OCI-LY3 (cell line): ENCODE data around the gene TMEM98.

Experiments
- EZH2phosphoT487 ChIP-seq: fragments of 200-600 bp; shearing (Covaris generic); IDR thresholded peaks from 2 replicates; pipeline ENCODE4 v1.6.1; 2018; ENCODE audit warnings: antibody characterized with exemption, mixed run types, low read depth
- TF ChIP-seq, protein P1 (sequence below): fragments of 200-600, 300-600 bp; sonication (generic); IDR thresholded peaks from 2 replicates; pipeline ENCODE4 v1.5.1; 2014; ENCODE audit warnings: antibody characterized with exemption, low read length, low read depth

DNA sequence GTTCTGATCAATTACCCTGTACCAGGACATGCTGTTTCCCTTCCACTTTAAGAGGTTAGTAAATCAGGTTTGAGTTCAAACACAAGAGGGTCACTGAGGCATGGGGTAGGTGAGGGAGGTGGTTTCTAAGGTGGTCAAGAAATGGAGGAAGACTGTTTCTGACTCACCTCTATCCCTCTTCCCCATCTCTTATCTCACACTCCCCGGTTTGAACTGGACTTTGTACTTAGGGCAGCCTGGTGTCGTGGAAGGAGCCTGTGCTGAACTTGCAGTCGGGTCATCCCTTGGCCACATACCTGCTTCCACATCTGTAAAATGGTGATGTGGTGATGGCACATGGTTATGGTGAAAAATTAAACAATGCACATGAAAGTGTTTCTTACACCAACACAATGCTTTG, 17.2 kb upstream of the TMEM98 start:
- TF ChIP-seq, protein P1, sequence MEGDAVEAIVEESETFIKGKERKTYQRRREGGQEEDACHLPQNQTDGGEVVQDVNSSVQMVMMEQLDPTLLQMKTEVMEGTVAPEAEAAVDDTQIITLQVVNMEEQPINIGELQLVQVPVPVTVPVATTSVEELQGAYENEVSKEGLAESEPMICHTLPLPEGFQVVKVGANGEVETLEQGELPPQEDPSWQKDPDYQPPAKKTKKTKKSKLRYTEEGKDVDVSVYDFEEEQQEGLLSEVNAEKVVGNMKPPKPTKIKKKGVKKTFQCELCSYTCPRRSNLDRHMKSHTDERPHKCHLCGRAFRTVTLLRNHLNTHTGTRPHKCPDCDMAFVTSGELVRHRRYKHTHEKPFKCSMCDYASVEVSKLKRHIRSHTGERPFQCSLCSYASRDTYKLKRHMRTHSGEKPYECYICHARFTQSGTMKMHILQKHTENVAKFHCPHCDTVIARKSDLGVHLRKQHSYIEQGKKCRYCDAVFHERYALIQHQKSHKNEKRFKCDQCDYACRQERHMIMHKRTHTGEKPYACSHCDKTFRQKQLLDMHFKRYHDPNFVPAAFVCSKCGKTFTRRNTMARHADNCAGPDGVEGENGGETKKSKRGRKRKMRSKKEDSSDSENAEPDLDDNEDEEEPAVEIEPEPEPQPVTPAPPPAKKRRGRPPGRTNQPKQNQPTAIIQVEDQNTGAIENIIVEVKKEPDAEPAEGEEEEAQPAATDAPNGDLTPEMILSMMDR = no peak
- TF ChIP-seq EZH2phosphoT487 = no peak
